Lung (tissue), 12 donors: ENCODE data around the gene RHOT1. TPM values are rescaled to one million over a fixed set of nuclear protein-coding genes. Genes with fewer than 3 reads are reported as not detected.

Experiments used
- ATAC-seq: fragments of 200-7000 bp; cut with Tn5 transposase; one replicate; pipeline ENCODE4 v1.9.1; 2020; ENCODE audit warnings: moderate number of reproducible peaks; ENCODE audit not compliant: insufficient read depth, low FRiP score
- DNase-seq, 3 donors: peaks; one replicate each; pipeline ENCODE4 v3.0.0-alpha.2; 2013 to 2017
- H3K27ac ChIP-seq, 2 donors: one replicate each; pipeline ENCODE4 v1.5.1; 2013; ENCODE audit warnings: mild to moderate bottlenecking in 2 of 2, moderate library complexity in 2 of 2, control low read depth in 1 of 2, inconsistent platforms in 1 of 2, low read depth in 1 of 2, low read length in 1 of 2
- H3K27me3 ChIP-seq, 3 donors: one replicate each; pipeline ENCODE4 v1.5.1; 2013; ENCODE audit warnings: low read length in 2 of 3; ENCODE audit not compliant: control insufficient read depth in 3 of 3, insufficient read depth in 3 of 3
- H3K36me3 ChIP-seq, 4 donors: one replicate each; pipeline ENCODE4 v1.5.1; 2013; ENCODE audit warnings: low read length in 4 of 4, mild to moderate bottlenecking in 1 of 4, moderate library complexity in 1 of 4; ENCODE audit not compliant: control insufficient read depth in 4 of 4, insufficient read depth in 4 of 4
- H3K4me1 ChIP-seq, 5 donors: one replicate each; pipeline ENCODE4 v1.5.1; 2013; ENCODE audit warnings: low read length in 5 of 5, mild to moderate bottlenecking in 2 of 5, moderate library complexity in 1 of 5; ENCODE audit not compliant: control insufficient read depth in 5 of 5, insufficient read depth in 5 of 5
- H3K4me3 ChIP-seq: one replicate; pipeline ENCODE4 v1.5.1; 2013; ENCODE audit warnings: mild to moderate bottlenecking, control low read depth, moderate library complexity
- H3K9ac ChIP-seq, 2 donors: one replicate each; pipeline ENCODE4 v1.5.1; 2013; ENCODE audit warnings: low read length in 2 of 2, control low read depth in 1 of 2; ENCODE audit not compliant: insufficient read depth in 1 of 2
- H3K9me3 ChIP-seq, 4 donors: one replicate each; pipeline ENCODE4 v1.5.1; 2013; ENCODE audit warnings: low read length in 3 of 4, mild to moderate bottlenecking in 1 of 4, moderate library complexity in 1 of 4; ENCODE audit not compliant: control insufficient read depth in 4 of 4, insufficient read depth in 3 of 4
- CTCF ChIP-seq: IDR thresholded peaks from 2 replicates; pipeline ENCODE4 v1.5.1; 2012; ENCODE audit warnings: mild to moderate bottlenecking; ENCODE audit errors: control extremely low read depth, extremely low read depth
- WGBS, 2 donors: extraction: QIAGEN DNeasy Blood & Tissue Kit; methylation state at CpG; one replicate each; pipeline ENCODE4 v1.1.7; 2013; 5-methylcytosine and 5-hydroxymethylcytosine counted together
- polyA plus RNA-seq, 2 donors: library from polyadenylated mRNA; stranded (reverse); fragments of 200-250 nt; gene quantifications; one replicate each; pipeline ENCODE4 v1.2.1, GENCODE V29; 2013
- total RNA-seq, 2 donors: library from RNA; depleted of rRNA in 1 of 2; stranded (reverse); fragments of >200 nt in 1 of 2; gene quantifications; one replicate each; pipeline ENCODE4 v1.2.1, GENCODE V29; 2014 to 2021
- donor health status: control.
- donor health status: control.
- donor health status: Bipolar disorder and iron deficiency.
- donor health status: healthy.
- donor health status: DM: yes; HTN: yes; CAD: no.

Gene RHOT1
- total and polyA plus RNA-seq, 4 donors = 28.5 to 90.5 (median 44.9) TPM

- peaks cover 0 to 3% (median 0%) of the 10 kb centered on the region in 5 donors for H3K4me1 ChIP-seq
- no peak for TF ChIP-seq CTCF
- H3K9ac ChIP-seq = no peak overlapping the region
- no peak overlapping the region for H3K4me3 ChIP-seq
- no peaks in the 10 kb centered on the region for H3K36me3 ChIP-seq
- no peaks in the 10 kb centered on the region for H3K9me3 ChIP-seq
- ATAC-seq (no peak), DNase-seq (peak in 1 of 3 donors; percentile 40)
- 59 to 84% methylated on average over 8 of the region's 8 CpGs for WGBS, 2 donors
- H3K27ac ChIP-seq = no peak overlapping the region
- H3K27me3 ChIP-seq = no peaks in the 10 kb centered on the region
Measured at GRCh38 chr17:32100971-32101631, 41.2 kb upstream of the RHOT1 start.

GRCh38 chr17:32102172-32102571 lies 40.1 kb upstream of the RHOT1 start:
- WGBS, 2 donors = 94 to 95% methylated on average over 5 of the region's 5 CpGs

GRCh38 chr17:32102646-32103186 lies 39.6 kb upstream of the RHOT1 start:
- Histone ChIP-seq H3K27ac (no peak overlapping the region), H3K4me1 (peaks cover 0 to 3% (median 0%) of the 10 kb centered on the region in 5 donors), H3K9me3 (no peaks in the 10 kb centered on the region), H3K27me3 (no peaks in the 10 kb centered on the region), H3K4me3 (no peak overlapping the region), H3K36me3 (no peaks in the 10 kb centered on the region), H3K9ac (no peak overlapping the region)
- TF ChIP-seq CTCF = no peak
- WGBS, 2 donors = 89 to 90% methylated on average over 5 of the region's 5 CpGs
- DNase-seq = no peak
- ATAC-seq = no peak

More at GRCh38 chr17:32102172-32102571, 40.1 kb upstream of the RHOT1 start:
- DNase-seq = no peak
- H3K9ac ChIP-seq = no peak overlapping the region
- H3K27ac ChIP-seq = no peak overlapping the region
- no peak overlapping the region for H3K4me3 ChIP-seq
- no peak for ATAC-seq
- H3K4me1 ChIP-seq = peaks cover 0 to 3% (median 0%) of the 10 kb centered on the region in 5 donors
- H3K27me3 ChIP-seq = no peaks in the 10 kb centered on the region
- H3K9me3 ChIP-seq = no peaks in the 10 kb centered on the region
- no peaks in the 10 kb centered on the region for H3K36me3 ChIP-seq
- TF ChIP-seq CTCF = no peak
